C4-2B (cell line): Measurements from ENCODE around the gene PGAM2.
"Not testable (repeated sequence)": the region's sequence is repeated elsewhere in the genome, so short reads cannot be mapped to it uniquely, and the experiment has no call there.

Source experiments
- H3K27ac ChIP-seq: fragments of 450-650 bp; 2 replicates; pipeline ENCODE4 v1.5.1; 2017
- ZFX ChIP-seq: fragments of 450-650 bp; IDR thresholded peaks from 2 replicates; pipeline ENCODE4 v1.6.1; 2017
- TF ChIP-seq, protein P1 (sequence below): fragments of 450-650 bp; conservative IDR thresholded peaks from 2 replicates; pipeline ENCODE4 v1.5.1; 2017; ENCODE audit warnings: mild to moderate bottlenecking

PGAM2 gene

DNA sequence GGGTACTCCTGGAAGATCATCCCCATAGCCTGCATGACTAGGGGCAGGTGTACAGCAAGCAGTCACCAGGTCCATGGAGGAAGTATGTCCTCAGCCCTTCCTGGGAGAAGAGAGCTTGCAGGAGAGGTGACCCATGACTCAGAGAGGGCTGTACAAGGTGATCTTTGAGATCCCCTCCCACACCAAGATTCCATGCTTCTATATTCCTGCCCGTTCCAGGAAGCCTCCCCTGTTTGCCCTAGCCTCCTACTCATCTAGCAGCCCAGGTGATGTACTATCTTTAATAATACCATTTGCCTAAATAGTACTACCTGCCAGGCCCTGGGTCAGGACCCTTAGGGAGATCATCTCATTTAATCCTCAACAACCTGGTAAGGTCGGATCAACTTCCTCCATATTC, 27.4 kb downstream of the PGAM2 start:
- H3K27ac ChIP-seq, result not testable (repeated sequence)

DNA sequence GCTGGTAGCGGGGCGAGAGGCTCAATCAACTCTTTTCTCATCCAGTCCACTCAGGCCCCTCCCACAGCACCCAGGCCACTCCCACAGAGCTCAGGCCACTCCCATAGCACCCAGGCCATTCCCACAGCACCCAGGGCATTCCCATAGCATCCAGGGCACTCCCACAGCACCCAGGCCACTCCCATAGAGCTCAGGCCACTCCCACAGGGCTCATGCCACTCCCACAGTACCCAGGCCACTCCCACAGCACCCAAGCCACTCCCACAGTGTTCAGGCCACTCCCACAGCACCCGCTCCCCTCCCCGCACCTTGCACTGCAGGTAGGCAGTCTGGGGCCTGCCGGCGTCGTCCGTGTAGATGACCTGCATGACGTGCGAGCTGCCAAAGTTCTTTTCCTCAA, 29.0 kb downstream of the PGAM2 start:
- H3K27ac ChIP-seq, result not testable (repeated sequence)

DNA sequence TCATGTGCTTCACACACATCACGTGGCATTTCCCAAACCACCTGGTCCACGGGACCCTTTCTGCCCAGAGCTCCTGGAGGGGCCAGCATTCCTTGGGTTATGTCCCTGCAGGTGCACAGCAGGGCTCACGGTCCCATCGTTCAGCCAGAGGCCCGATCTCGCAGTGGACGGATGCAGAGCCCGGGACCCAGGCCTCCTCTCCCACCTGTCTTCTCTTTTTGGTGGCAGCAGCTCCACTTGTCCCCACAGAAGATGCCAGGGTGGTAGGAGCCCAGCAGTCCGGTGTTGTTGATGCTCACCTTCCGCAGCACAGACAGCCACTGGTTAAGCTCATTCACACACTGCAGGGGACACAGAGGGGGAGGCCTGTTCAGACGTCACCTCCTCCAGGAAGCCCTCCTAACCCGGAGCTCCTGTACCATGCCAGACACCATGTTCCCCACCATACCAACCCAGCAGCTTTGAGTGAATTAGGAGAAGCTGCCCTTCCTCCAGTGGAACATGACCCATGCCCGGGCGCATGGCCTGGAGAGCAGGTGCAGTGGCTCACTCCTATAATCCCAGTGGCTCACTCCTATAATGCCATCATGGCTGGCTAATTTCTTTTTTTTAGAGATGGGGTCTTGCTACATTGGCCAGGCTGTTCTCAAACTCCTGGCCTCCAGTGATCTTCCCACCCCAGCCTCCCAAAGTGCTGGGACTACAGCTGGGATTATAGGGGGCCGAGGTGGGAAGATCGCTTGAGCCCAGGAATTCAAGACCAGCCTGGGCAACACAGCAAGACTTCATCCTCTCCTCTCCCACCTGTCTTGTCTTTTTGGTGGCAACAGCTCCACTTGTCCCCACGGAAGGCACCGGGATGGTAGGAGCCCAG, 31.2 kb downstream of the PGAM2 start:
- H3K27ac ChIP-seq, result not testable (repeated sequence)

DNA sequence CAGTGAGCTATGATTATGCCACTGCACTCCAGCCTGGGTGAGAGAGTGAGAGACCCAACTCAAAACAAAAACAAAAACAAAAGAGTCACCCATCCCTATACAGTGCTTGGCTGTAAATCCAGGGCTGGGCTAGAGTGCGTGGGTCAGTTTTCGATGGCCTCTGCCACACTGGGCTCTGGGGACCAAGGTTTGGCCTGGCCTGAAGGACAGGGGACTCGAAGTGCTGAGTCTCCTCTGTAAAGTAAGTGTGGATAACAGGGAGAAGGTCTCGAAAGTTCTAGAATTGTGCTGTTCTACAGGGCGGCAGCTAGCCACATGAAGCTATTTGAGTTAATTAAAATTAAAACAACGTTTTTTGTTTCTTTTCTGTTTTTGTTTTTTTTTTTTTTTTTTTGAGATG, 33.3 kb downstream of the PGAM2 start:
- not testable (repeated sequence) for H3K27ac ChIP-seq

DNA sequence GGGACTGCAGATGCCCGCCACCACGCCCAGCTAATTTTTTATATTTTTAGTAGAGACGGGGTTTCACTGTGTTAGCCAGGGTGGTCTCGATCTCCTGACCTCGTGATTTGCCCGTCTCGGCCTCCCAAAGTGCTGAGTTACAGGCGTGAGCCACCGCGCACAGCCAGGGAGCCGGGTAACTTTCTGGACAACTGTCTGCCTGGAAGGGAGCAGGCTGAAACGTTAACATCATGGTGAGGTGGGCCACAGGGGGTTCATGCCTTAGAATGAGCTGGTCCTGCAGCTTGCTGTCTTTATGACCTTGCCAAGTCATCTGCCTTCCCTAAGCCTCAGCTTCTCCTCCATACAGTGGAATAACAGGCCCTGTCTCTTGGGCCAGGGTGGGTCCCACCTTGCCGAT, 34.0 kb downstream of the PGAM2 start:
- H3K27ac ChIP-seq, result not testable (repeated sequence)

DNA sequence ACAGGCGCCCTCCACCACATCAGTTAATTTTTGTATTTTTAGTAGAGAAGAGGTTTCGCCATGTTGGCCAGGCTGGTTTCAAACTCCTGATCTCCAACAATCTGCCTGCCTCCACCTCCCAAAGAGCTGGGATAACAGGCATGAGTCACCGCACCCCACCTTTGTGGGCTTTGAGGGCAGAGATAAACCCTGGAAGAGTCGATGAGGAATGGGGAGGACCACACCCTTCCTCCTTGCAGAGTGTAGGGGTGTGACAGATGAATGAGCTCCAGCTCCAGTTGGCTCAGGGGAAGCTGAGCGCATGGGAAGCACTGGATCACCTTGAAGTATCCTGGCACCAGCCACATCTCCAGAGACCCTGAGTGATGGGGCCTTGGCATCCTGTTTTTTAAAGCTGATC, 35.3 kb downstream of the PGAM2 start:
- H3K27ac ChIP-seq, result not testable (repeated sequence)

DNA sequence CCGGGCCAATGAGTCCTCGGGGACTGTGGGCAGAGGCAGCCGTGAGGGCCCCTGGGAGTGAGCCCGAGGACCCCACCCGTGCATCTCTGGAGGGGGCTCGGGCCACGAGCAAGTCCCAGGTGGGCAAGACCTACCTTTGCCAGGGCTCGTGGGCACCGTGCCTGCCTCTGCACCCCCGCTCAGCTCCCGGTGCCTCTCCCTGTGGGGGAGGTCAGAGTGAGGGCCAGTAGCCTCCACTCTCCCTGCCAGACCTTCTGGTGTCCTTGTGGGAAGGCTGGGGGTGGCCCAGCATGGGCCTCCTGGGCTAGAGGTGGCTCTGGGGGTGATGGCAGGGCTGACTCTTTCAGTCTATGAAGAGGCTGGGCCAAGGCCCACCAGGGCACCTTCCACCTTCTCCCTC, 35.9 kb downstream of the PGAM2 start:
- not testable (repeated sequence) for H3K27ac ChIP-seq

DNA sequence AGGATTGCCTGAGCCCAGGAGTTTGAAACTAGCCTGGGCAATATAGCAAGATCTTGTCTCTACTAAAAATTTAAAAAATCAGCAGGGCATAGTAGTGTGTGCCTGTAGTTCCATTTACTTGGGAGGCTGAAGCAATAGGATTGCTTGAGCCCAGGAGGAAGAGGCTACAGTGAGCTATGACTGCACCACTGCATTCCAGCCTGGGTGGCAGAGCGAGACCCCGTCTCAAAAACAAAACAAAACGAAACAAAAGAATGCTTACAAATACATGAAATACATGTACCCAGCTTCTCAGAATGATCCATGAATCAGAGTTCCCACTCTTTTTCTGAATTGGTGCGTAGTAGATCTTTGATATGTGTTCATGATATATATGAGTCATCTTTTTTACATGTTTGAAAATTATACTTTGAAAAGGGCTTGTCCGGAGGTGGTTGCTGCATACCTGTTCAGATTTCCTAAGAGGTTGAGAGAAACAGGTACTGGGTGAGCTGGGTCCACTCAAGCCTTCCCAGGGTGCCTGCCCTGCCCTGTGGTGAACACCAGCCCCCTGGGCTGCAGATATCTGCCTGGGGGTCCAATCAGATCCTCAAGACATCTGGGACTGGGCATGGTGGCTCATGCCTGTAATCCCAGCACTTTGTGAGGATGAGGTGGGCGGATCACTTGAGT, 42.4 kb downstream of the PGAM2 start:
- H3K27ac ChIP-seq, result not testable (repeated sequence)

DNA sequence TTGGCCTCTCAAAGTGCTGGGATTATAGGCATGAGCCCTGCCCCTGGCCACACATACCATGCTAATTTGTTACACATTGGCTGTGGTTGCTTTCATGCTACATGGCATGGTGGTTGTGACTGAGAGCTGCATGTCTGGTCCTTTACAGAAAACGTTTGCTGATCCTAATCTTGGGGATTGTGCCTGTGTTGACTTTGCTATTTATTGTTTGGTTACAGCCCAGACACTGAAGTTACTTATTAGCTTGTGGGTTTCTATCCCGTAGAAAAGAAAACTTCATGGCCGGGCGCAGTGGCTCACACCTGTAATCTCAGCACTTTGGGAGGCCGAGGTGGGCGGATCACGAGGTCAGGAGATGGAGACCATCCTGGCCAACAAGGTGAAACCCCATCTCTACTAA, 43.3 kb downstream of the PGAM2 start:
- not testable (repeated sequence) for H3K27ac ChIP-seq

DNA sequence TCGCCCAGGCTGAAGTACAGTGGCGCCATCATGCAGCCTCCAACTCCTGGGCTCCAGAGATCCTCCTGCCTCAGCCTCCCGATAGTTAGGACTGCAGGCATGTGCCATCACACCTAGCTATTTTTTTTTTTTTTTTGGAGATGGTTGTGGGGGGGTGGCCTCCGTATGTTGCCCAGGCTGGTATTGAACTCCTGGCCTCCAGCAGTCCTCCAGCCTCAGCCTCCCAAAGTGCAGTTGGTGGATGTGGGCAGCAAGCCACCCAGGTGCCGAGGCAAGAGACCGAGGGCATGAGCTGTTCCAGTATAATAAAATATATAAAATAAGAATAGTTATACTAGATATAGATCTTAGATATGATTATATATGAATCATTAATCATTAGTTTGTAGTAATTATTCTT, 45.5 kb downstream of the PGAM2 start:
- not testable (repeated sequence) for H3K27ac ChIP-seq

DNA sequence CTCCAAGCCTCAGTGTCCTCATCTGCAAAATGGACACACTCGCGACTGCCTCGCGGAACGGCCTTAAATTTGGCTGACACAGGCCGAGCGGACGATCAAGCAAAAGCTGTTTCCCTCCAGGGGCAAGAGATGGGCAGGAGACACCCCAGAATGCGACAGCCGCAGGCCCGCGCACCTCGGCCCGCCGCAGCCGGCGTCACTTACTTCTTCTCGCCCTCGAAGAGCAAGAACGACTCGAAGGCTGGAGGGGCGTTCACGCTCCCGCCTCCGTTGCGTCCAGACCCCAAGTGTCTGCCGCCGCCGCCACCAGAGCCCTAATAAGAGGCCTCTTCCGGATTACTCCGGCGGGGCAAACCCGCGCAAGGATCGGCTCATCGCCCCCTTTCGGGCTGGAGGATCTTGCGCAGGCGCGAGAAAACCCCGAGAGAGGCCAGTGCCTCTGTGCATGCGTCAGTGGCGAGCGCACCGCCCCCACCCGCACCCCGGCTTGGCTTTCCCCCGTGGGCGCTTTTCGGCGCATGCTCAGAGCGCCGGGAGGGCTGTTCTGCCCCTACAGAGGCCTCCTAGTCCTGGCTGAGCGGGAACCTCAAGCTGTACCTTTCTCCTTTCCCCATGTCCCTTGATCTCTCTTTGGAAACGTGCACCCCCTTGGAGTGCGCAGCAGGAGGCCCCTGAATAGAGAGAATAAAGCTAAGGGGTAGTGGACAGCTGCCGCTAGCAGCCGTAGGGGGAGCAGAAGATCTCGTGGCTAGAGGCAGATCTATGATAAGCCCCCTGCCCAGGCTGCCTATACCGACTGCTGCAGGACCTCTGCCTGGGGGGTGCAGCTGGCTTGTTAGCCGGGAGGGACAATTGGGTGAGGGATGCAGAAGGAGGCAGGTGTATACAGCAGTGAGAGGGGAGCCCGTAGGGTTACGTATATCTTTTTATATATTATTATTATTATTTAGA, 46.2 kb downstream of the PGAM2 start:
- TF ChIP-seq, protein P1, sequence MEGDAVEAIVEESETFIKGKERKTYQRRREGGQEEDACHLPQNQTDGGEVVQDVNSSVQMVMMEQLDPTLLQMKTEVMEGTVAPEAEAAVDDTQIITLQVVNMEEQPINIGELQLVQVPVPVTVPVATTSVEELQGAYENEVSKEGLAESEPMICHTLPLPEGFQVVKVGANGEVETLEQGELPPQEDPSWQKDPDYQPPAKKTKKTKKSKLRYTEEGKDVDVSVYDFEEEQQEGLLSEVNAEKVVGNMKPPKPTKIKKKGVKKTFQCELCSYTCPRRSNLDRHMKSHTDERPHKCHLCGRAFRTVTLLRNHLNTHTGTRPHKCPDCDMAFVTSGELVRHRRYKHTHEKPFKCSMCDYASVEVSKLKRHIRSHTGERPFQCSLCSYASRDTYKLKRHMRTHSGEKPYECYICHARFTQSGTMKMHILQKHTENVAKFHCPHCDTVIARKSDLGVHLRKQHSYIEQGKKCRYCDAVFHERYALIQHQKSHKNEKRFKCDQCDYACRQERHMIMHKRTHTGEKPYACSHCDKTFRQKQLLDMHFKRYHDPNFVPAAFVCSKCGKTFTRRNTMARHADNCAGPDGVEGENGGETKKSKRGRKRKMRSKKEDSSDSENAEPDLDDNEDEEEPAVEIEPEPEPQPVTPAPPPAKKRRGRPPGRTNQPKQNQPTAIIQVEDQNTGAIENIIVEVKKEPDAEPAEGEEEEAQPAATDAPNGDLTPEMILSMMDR, result peak; percentile 88
- TF ChIP-seq ZFX, result peak; percentile 24; the same call in 1 of the 2 replicates
- H3K27ac ChIP-seq, result peak overlapping the region; percentile 68

DNA sequence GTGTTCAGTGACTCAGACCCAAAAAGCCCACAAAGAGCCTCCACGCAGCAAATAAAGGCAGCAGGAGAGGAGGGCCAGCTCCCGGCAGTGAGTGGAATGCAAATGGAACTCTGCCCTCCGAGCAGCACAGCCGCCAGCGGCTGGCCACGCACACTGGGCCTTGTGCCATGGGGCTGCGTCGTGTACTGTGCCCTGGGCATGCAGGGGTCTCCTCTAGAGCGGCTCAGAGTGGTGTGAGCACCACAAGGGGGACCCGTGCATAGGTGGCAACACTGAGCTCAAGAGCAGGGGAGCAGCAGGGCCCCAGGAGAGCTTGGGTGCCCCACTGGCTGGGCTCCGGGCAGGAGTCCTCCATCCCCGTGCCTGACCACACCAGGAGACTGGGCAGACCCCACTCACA, 50.3 kb downstream of the PGAM2 start:
- not testable (repeated sequence) for H3K27ac ChIP-seq
